HepG2 (cell line): ENCODE data around the gene FABP6. TPM values are rescaled to one million over a fixed set of nuclear protein-coding genes. Genes with fewer than 3 reads are reported as not detected.

Source experiments
- ATAC-seq: fragments of 200-7000 bp; cut with Tn5 transposase; 3 replicates; pipeline ENCODE4 v1.9.1; 2020; ENCODE audit warnings: mild to moderate bottlenecking, moderate library complexity
- BruUV-seq: library from RNA; stranded (reverse); fragments of 400-500 nt; replicated peaks from 2 replicates; lab custom pipeline; 2021; lab: Mats Ljungman, UMichigan
- CTCF ChIA-PET: fragments of 300-600 bp; formaldehyde crosslinking; extraction: SDS; loops from one replicate; lab custom pipeline; 2021; ENCODE audit warnings: low total read pairs, inconsistent platforms, low intra/inter-chr PET ratio; lab: Yijun Ruan, JAX
- POLR2A ChIA-PET: fragments of 350-600 bp; sonication (Branson Sonifier 250); formaldehyde crosslinking; loops from one replicate; lab custom pipeline; 2020; ENCODE audit warnings: antibody characterized with exemption, inconsistent platforms; lab: Yijun Ruan, JAX
- DNase-seq: peaks from one replicate; pipeline ENCODE4 v3.0.0-alpha.2; 2015; ENCODE audit warnings: low spot score
- FAIRE-seq: peaks from 3 replicates; lab custom pipeline; 2011; peaks lifted over from hg19 to GRCh38; lab: Jason Lieb, UNC
- H2AFZ ChIP-seq: one replicate; pipeline ENCODE4 v1.6.1; 2011; ENCODE audit warnings: low read length, inconsistent platforms
- H3K27ac ChIP-seq: fragments of 300-600 bp; 3 replicates; pipeline ENCODE4 v1.8.0; 2011; ENCODE audit warnings: mixed run types, mild to moderate bottlenecking, mixed read lengths, low read length, inconsistent platforms; ENCODE audit not compliant: insufficient read depth; ENCODE audit errors: extremely low read length
- H3K27me3 ChIP-seq, 2 experiments: fragments of 200-600 bp in 1 of 2; 2 replicates in 1 of 2; 3 replicates in 1 of 2; pipeline versions ENCODE4 v1.6.0 to v1.8.0; 2011; ENCODE audit warnings: low read length in 2 of 2, mild to moderate bottlenecking in 2 of 2, moderate library complexity in 2 of 2, inconsistent platforms in 1 of 2; ENCODE audit not compliant: insufficient read depth in 2 of 2, control insufficient read depth in 1 of 2
- H3K36me3 ChIP-seq, 2 experiments: fragments of 200-600 bp in 1 of 2; replicated peaks in 1 of 2; 2 replicates in 1 of 2; 3 replicates in 1 of 2; pipeline versions ENCODE4 v1.5.1 to v1.8.0; 2011; ENCODE audit warnings: low read length in 2 of 2, inconsistent platforms in 1 of 2; ENCODE audit not compliant: insufficient read depth in 2 of 2, control insufficient read depth in 1 of 2
- H3K4me1 ChIP-seq: 2 replicates; pipeline ENCODE4 v1.5.1; 2012; ENCODE audit warnings: low read length, inconsistent platforms; ENCODE audit not compliant: insufficient read depth
- H3K4me2 ChIP-seq: 2 replicates; pipeline ENCODE4 v1.6.0; 2011; ENCODE audit warnings: low read depth, low read length, inconsistent platforms
- H3K4me3 ChIP-seq, 3 experiments: fragments of 200-600 bp in 1 of 3; sonication (generic), shearing (Covaris generic) in 1 of 3; replicated peaks in 1 of 3; 2 replicates each; pipeline ENCODE4 v1.5.1; 2011 to 2016; ENCODE audit warnings: low read length in 3 of 3, inconsistent platforms in 2 of 3, low read depth in 2 of 3, mild to moderate bottlenecking in 2 of 3, control low read depth in 1 of 3, mixed read lengths in 1 of 3; ENCODE audit not compliant: insufficient read depth in 1 of 3
- H3K79me2 ChIP-seq: one replicate; pipeline ENCODE4 v1.6.1; 2011; ENCODE audit warnings: low read length, inconsistent platforms; ENCODE audit not compliant: insufficient read depth
- H3K9ac ChIP-seq: 2 replicates; pipeline ENCODE4 v1.6.0; 2011; ENCODE audit warnings: mild to moderate bottlenecking, low read depth, low read length, inconsistent platforms; ENCODE audit not compliant: insufficient read depth
- H3K9me3 ChIP-seq: 2 replicates; pipeline ENCODE4 v1.5.1; 2012; ENCODE audit warnings: mild to moderate bottlenecking, low read length
- H4K20me1 ChIP-seq: 2 replicates; pipeline ENCODE4 v1.6.0; 2011; ENCODE audit warnings: inconsistent platforms, mild to moderate bottlenecking, low read length, moderate library complexity; ENCODE audit not compliant: insufficient read depth
- GTF3A ChIP-seq: sonication (generic); formaldehyde crosslinking; conservative IDR thresholded peaks from 2 replicates; pipeline ENCODE4 v1.4.0; 2020; ENCODE audit warnings: mild to moderate bottlenecking, missing genetic modification reagents
- IKZF1 ChIP-seq: fragments of 450-650 bp; IDR thresholded peaks from 2 replicates; pipeline ENCODE4 v1.7.1; 2016
- IKZF4 ChIP-seq: sonication (generic); formaldehyde crosslinking; IDR thresholded peaks from 2 replicates; pipeline ENCODE4 v1.5.1; 2020; ENCODE audit warnings: borderline replicate concordance, mild to moderate bottlenecking, low read depth, missing genetic modification reagents; ENCODE audit errors: not compliant biosample characterization
- JUND ChIP-seq: sonication (generic); formaldehyde crosslinking; IDR thresholded peaks from 2 replicates; pipeline ENCODE4 v1.8.0; 2022; ENCODE audit warnings: mild to moderate bottlenecking, missing genetic modification reagents
- NR2F6 ChIP-seq, 2 experiments: IDR thresholded peaks; 2 replicates each; pipeline ENCODE4 v1.6.1; 2016; ENCODE audit warnings: antibody characterized with exemption in 1 of 2, mild to moderate bottlenecking in 1 of 2
- SRSF4 ChIP-seq: fragments of 200-400 bp; formaldehyde crosslinking; IDR thresholded peaks from one replicate; pipeline ENCODE4 v1.6.1; 2018; ENCODE audit warnings: mild to moderate bottlenecking, low read depth, low read length, moderate library complexity; ENCODE audit not compliant: poor library complexity, severe bottlenecking
- SRSF9 ChIP-seq: fragments of 200-400 bp; formaldehyde crosslinking; IDR thresholded peaks from 2 replicates; pipeline ENCODE4 v1.6.1; 2018; ENCODE audit warnings: borderline replicate concordance, mild to moderate bottlenecking, low read depth, low read length; ENCODE audit not compliant: insufficient read depth, poor library complexity, severe bottlenecking
- ZEB1 ChIP-seq: IDR thresholded peaks from 2 replicates; pipeline ENCODE4 v1.6.1; 2012; ENCODE audit warnings: mild to moderate bottlenecking, low read depth, inconsistent platforms; ENCODE audit not compliant: insufficient replicate concordance
- ZNF441 ChIP-seq: sonication (generic); formaldehyde crosslinking; IDR thresholded peaks from 2 replicates; pipeline ENCODE4 v1.7.0; 2021; ENCODE audit warnings: missing genetic modification reagents, borderline replicate concordance
- ZNF577 ChIP-seq: sonication (generic); formaldehyde crosslinking; IDR thresholded peaks from 2 replicates; pipeline ENCODE4 v1.4.0; 2020; ENCODE audit warnings: mild to moderate bottlenecking, low read depth, missing genetic modification reagents, borderline replicate concordance
- WGBS: methylation state at CpG from one replicate; pipeline ENCODE4 v1.1.6; 2017; ENCODE audit warnings: low lambda C conversion rate; 5-methylcytosine and 5-hydroxymethylcytosine counted together
- in situ Hi-C: cut with HindIII; loops from 2 replicates; pipeline ENCODE4 v1.10.0; 2017; ENCODE audit warnings: low pct_unique_long_range_greater_than_20kb; ENCODE audit not compliant: extremely low pct_ligation_motif_present
- intact Hi-C: fragments of 100-400 bp; cut with micrococcal nuclease; formaldehyde crosslinking; loops from one replicate; pipeline ENCODE4 v1.10.0; 2022; ENCODE audit not compliant: unreplicated experiment
- polyA plus RNA-seq, 8 experiments: library from polyadenylated mRNA; depleted of rRNA in 3 of 8; stranded (reverse) in 7 of 8; unstranded in 1 of 8; fragments of >200 nt; fragmentation: Illumina TruSeq in 4 of 8; extraction: Trizol in 4 of 8; gene quantifications; 2 replicates each; pipeline versions ENCODE4 v1.2.1 to v1.2.3, GENCODE V29; 2011 to 2016; ENCODE audit warnings: low read depth in 4 of 8, missing spikeins in 1 of 8, mixed read lengths in 1 of 8; ENCODE audit not compliant: insufficient read depth in 1 of 8
- total RNA-seq, 5 experiments: library from RNA; depleted of rRNA; stranded (reverse); fragments of >200 nt; fragmentation: Illumina TruSeq; extraction: Trizol; gene quantifications; 2 replicates each; pipeline ENCODE4 v1.2.3, GENCODE V29; 2016; ENCODE audit warnings: low read depth in 1 of 5
- TF ChIP-seq, protein P1 (sequence below): sonication (generic); formaldehyde crosslinking; IDR thresholded peaks from 2 replicates; pipeline ENCODE4 v1.4.0; 2020; ENCODE audit warnings: missing genetic modification reagents
- TF ChIP-seq, protein P2 (sequence below): sonication (generic); formaldehyde crosslinking; IDR thresholded peaks from 2 replicates; pipeline ENCODE4 v1.5.0; 2020; ENCODE audit warnings: missing genetic modification reagents

FABP6 gene
- total and polyA plus RNA-seq, 2 of the 13 experiments (the other 11 are each of a cell fraction or from before 2014, with no cell fraction given) = 0.13 TPM; not detected in 1

DNA sequence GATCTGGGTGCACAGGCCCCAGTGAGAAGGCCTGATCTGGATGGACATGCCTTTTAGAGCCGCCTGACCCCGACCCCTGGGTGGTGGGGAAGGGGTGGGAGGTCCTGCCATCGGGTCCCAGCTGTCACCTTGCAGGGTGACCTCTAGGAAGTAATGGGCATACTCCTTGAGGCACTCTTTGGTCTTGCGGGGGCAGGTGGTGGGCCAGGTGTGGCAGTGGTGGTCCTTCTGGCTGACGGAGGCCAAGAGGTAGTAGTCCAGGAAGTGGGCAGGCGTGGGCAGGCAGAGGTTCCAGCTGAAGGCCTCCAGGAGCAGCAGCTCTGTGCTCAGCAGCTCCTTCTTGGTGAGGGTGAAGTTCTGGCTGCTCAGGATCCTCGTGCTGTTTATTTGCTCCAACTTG, 30.0 kb downstream of the FABP6 start:
- H3K9me3 ChIP-seq = no peaks in the 10 kb centered on the region
- H2AFZ ChIP-seq = no peak overlapping the region
- DNase-seq (no peak), ATAC-seq (no peak), FAIRE-seq (no peak)
- no peak overlapping the region for H3K4me2 ChIP-seq
- intact Hi-C loops (no loop called here), in situ Hi-C loops (no loop called here)
- H3K79me2 ChIP-seq = no peaks in the 10 kb centered on the region
- no peak overlapping the region for H3K27ac ChIP-seq
- H3K4me1 ChIP-seq = peaks cover 35% of the 10 kb centered on the region
- ChIA-PET POLR2A (no interaction called here), CTCF (no interaction called here)
- H4K20me1 ChIP-seq = no peaks in the 10 kb centered on the region
- 82% methylated on average over 2 of the region's 7 CpGs for WGBS
- peaks cover 0 to 2% of the 10 kb centered on the region in 2 experiments; a peak in 1 of 5 replicates for H3K36me3 ChIP-seq
- BruUV-seq = no TSS peak
- TF ChIP-seq ZNF577 (no peak), IKZF1 (no peak)
- TF ChIP-seq, protein P1, sequence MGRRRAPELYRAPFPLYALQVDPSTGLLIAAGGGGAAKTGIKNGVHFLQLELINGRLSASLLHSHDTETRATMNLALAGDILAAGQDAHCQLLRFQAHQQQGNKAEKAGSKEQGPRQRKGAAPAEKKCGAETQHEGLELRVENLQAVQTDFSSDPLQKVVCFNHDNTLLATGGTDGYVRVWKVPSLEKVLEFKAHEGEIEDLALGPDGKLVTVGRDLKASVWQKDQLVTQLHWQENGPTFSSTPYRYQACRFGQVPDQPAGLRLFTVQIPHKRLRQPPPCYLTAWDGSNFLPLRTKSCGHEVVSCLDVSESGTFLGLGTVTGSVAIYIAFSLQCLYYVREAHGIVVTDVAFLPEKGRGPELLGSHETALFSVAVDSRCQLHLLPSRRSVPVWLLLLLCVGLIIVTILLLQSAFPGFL (CRISPR knock-in tag) = no peak
- TF ChIP-seq, protein P2, sequence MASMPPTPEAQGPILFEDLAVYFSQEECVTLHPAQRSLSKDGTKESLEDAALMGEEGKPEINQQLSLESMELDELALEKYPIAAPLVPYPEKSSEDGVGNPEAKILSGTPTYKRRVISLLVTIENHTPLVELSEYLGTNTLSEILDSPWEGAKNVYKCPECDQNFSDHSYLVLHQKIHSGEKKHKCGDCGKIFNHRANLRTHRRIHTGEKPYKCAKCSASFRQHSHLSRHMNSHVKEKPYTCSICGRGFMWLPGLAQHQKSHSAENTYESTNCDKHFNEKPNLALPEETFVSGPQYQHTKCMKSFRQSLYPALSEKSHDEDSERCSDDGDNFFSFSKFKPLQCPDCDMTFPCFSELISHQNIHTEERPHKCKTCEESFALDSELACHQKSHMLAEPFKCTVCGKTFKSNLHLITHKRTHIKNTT (CRISPR knock-in tag) = no peak
- H3K9ac ChIP-seq = no peak overlapping the region
- no peaks in the 10 kb centered on the region for H3K27me3 ChIP-seq
- H3K4me3 ChIP-seq = no peak overlapping the region

DNA sequence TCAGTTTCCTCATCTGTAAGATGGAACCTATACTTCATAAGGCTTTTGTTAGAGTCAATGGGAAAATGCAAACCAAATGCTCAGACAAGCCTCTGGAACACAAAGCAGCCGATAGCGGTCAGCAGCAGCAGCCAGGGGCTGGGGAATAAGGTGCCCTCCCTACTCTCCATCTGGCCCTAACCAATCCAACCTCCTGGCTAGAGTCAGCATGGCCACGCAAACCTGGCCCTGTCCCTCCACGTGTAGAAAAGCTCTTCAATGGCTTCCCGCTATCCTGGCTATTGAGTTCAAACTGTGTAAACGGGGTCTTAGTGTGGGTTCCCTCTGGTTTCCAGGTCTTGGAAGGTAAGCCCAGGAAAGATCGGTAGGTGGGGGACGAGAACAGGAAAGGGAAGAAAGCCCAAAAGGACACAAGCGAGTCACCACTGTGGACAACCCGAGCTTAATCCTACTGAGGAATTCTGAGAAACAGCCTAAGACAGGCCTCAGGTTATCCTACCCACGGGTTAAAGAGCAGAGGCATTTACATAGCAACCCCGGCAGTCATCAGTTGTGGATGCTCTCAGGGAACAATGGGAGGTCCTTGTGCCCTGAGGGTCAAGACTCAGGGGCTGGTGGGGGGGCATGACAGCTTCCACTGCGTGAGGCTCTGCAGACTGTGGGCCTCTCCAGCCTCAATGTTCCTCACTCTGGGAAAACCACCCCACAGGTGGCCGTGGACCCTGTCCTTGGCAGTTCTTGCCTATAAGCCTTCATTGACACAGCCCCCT, 30.9 kb downstream of the FABP6 start:
- Histone ChIP-seq H3K4me1 (peaks cover 35% of the 10 kb centered on the region), H3K9ac (no peak overlapping the region), H3K4me3 (no peak overlapping the region)
- CTCF ChIA-PET = no interaction called here
- peak; percentile 5; the same call in 1 of the 3 replicates for ATAC-seq
- no TSS peak for BruUV-seq
- WGBS = 78% methylated on average over 13 of the region's 14 CpGs
- TF ChIP-seq IKZF4 = no peak
- TF ChIP-seq SRSF9 = no peak
- no peak for TF ChIP-seq JUND (CRISPR knock-in tag)
- no peak for TF ChIP-seq NR2F6 (IDR thresholded peaks at IDR 0.05)
- TF ChIP-seq NR2F6 (CRISPR knock-in tag; IDR thresholded peaks at IDR 0.05) = no peak
- no peak for TF ChIP-seq GTF3A
- TF ChIP-seq SRSF4 = no peak
- no peak for TF ChIP-seq ZNF441 (CRISPR knock-in tag)
- TF ChIP-seq ZEB1 = no peak
- TF ChIP-seq, all 625 proteins: peak for 0
- Histone ChIP-seq H2AFZ (no peak overlapping the region), H3K4me2 (0 out of 2 replicates have a peak overlapping the region, but pooled peaks have one; percentile 71), H3K27ac (no peak overlapping the region), H3K9me3 (no peaks in the 10 kb centered on the region), H4K20me1 (no peaks in the 10 kb centered on the region), H3K27me3 (no peaks in the 10 kb centered on the region), H3K36me3 (no peaks in the 10 kb centered on the region), H3K79me2 (no peaks in the 10 kb centered on the region)
- POLR2A ChIA-PET = no interaction called here
- FAIRE-seq (no peak), DNase-seq (no peak)
- intact Hi-C loops (loop anchor here (5.0 kb wide), 1 partner anchor 57 kb away; no protein-coding TSS in a partner anchor), in situ Hi-C loops (no loop called here)
